Mammary epithelial cell (primary cell): ENCODE data around the gene ERMARD.

ENCODE experiments used
- EZH2 ChIP-seq: IDR thresholded peaks from 2 replicates; pipeline ENCODE4 v1.6.1; 2012; ENCODE audit warnings: low read length, inconsistent platforms, borderline replicate concordance
- TF ChIP-seq, protein P1 (sequence below), 2 donors: IDR thresholded peaks in 1 of 2; conservative IDR thresholded peaks in 1 of 2; 2 replicates each; pipeline ENCODE4 v1.5.1; 2011 to 2012; ENCODE audit warnings: inconsistent platforms in 2 of 2, low read length in 2 of 2, mild to moderate bottlenecking in 2 of 2, control low read depth in 1 of 2, low read depth in 1 of 2; ENCODE audit not compliant: insufficient read depth in 1 of 2; ENCODE audit errors: extremely low read depth in 1 of 2

DNA sequence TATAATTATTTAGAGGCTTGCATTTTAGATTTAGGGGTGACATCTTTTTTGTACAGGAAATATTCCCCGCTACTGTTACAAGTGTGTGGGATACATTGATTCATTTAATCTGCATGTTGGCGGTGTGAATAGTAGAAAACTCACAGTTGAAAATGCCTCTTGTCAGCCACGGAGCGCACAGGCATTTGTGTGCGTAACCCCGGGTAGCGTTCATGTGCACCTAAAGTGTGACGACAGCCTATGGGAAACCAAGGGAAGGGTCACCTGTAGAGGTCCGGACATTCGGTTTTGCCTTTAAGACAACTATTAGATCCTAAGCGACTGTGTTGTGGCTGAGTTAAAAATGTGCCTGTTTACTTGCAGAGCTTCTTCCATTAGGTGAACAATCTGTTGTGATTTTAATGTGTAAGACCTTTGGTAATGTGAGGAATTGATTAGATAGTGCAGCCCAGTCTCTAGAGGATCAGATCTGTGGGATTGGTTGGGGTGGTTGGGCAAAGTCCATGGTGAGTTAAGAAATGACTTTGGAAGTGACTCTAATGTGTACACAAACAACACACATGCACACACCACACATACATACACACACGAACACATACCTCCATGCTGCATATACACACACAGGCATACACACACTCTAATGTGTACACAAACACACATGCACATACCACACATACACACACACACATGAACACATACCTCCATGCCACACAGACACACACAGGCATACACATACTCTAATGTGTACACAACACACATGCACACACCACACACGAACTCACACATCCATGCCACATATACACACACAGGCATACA lies 15.7 kb downstream of the ERMARD start:
- TF ChIP-seq, protein P1, sequence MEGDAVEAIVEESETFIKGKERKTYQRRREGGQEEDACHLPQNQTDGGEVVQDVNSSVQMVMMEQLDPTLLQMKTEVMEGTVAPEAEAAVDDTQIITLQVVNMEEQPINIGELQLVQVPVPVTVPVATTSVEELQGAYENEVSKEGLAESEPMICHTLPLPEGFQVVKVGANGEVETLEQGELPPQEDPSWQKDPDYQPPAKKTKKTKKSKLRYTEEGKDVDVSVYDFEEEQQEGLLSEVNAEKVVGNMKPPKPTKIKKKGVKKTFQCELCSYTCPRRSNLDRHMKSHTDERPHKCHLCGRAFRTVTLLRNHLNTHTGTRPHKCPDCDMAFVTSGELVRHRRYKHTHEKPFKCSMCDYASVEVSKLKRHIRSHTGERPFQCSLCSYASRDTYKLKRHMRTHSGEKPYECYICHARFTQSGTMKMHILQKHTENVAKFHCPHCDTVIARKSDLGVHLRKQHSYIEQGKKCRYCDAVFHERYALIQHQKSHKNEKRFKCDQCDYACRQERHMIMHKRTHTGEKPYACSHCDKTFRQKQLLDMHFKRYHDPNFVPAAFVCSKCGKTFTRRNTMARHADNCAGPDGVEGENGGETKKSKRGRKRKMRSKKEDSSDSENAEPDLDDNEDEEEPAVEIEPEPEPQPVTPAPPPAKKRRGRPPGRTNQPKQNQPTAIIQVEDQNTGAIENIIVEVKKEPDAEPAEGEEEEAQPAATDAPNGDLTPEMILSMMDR (conservative IDR thresholded peaks at IDR 0.05 in 1 of 2, IDR thresholded peaks at IDR 0.05 in 1 of 2; ENCODE audit: extremely low read depth in 1 of 2, insufficient read depth in 1 of 2, low read depth in 1 of 2, low read length in 2 of 2), result no peak
- no peak for TF ChIP-seq EZH2
